Measurements from ENCODE around the gene XKR3. TPM values are rescaled to one million over a fixed set of nuclear protein-coding genes. Genes with fewer than 3 reads are reported as not detected.
"Not testable (repeated sequence)": the region's sequence is repeated elsewhere in the genome, so short reads cannot be mapped to it uniquely, and the experiment has no call there.

The XKR3 gene
- total RNA-seq = not detected

GRCh38 chr22:16824716-16825687 is at the start of gene XKR3:
TSS of gene XKR3 (minus strand) at chr22:16825411. CDS start at chr22:16808073, 17,338 bp downstream.
- no peak for DNase-seq
- Histone ChIP-seq H3K4me1 (no peaks in the 10 kb centered on the region), H3K9me3 (no peaks in the 10 kb centered on the region), H3K27me3 (no peaks in the 10 kb centered on the region), H3K4me3 (peak within 1 kb of the TSS in 1 of 4 donors; percentile 31), H3K36me3 (no peaks in the 10 kb centered on the region), H3K27ac (no peak within 1 kb of the TSS)
- TF ChIP-seq POLR2A (IDR thresholded peaks at IDR 0.05) = no peak
- TF ChIP-seq, protein P1, sequence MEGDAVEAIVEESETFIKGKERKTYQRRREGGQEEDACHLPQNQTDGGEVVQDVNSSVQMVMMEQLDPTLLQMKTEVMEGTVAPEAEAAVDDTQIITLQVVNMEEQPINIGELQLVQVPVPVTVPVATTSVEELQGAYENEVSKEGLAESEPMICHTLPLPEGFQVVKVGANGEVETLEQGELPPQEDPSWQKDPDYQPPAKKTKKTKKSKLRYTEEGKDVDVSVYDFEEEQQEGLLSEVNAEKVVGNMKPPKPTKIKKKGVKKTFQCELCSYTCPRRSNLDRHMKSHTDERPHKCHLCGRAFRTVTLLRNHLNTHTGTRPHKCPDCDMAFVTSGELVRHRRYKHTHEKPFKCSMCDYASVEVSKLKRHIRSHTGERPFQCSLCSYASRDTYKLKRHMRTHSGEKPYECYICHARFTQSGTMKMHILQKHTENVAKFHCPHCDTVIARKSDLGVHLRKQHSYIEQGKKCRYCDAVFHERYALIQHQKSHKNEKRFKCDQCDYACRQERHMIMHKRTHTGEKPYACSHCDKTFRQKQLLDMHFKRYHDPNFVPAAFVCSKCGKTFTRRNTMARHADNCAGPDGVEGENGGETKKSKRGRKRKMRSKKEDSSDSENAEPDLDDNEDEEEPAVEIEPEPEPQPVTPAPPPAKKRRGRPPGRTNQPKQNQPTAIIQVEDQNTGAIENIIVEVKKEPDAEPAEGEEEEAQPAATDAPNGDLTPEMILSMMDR (IDR thresholded peaks at IDR 0.05) = no peak
- intact Hi-C loops (cut with DNase I) = no loop called here
- 33 to 34% methylated on average over 9 of the region's 9 CpGs for WGBS, 2 donors

DNA sequence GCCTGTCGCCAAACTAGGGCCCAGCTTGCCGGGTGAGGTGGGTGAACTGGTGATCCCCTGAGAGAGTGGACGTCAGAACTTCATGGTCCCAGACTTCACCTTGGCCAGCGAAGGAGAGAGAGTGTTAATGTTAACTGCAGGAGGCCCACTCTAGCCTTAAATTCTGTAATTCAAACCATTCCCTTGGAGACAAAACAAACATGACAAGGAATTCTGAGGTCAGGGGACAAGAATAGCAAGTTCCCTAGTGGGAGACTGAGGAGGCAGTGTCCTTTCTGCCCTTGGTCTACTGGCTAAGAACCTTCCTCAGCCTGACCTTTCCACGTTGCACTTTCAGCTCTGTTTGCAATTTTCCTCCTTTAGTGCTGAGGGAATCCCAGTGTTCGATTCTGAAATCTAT is 44.4 kb upstream of the XKR3 start:
- H3K27me3 ChIP-seq; H3K4me3 ChIP-seq; H3K4me1 ChIP-seq; intact Hi-C loops (cut with DNase I); H3K36me3 ChIP-seq; DNase-seq; H3K9me3 ChIP-seq: not testable (repeated sequence)
- 38 to 66% methylated on average over 2 to 6 of the region's 6 CpGs for WGBS, 2 donors
- peak overlapping the region in 1 of 4 donors; percentile 21 for H3K27ac ChIP-seq

- H3K27ac ChIP-seq = no peak overlapping the region
- no peaks in the 10 kb centered on the region for H3K27me3 ChIP-seq
- 68 to 86% methylated on average over 2 to 3 of the region's 3 CpGs for WGBS, 2 donors
- DNase-seq = no peak
- intact Hi-C loops (cut with DNase I) = no loop called here
- no peaks in the 10 kb centered on the region for H3K36me3 ChIP-seq
- no peak overlapping the region for H3K4me3 ChIP-seq
- H3K4me1 ChIP-seq = no peaks in the 10 kb centered on the region
- H3K9me3 ChIP-seq = no peaks in the 10 kb centered on the region
- TF ChIP-seq, protein P1 (IDR thresholded peaks at IDR 0.05) = no peak
- no peak for TF ChIP-seq POLR2A (IDR thresholded peaks at IDR 0.05)
Observed at GRCh38 chr22:16866167-16866566, 41.0 kb upstream of the XKR3 start.

DNA sequence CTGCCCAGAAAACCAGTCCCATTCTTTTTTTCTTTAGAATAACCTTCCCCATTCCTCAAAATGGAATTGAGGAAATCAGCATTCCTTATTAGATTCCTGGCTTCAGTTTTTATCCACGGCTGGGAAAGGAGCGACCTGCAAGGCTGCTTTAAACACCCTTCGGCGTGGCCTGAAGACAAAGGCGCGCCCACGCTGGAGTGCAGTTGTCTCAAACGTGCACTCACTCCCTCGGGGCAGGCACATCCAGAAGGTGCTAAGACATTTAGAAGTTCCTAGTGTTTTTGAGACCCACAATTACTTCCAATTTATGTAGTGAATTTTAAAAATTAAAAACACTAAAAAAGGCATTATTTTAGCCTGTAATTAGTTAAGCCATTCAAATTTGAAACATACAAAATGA is 31.6 kb upstream of the XKR3 start:
- H3K4me1 ChIP-seq; H3K9me3 ChIP-seq; H3K27ac ChIP-seq; DNase-seq; H3K36me3 ChIP-seq; H3K4me3 ChIP-seq; intact Hi-C loops (cut with DNase I); H3K27me3 ChIP-seq: not testable (repeated sequence)
- 71 to 81% methylated on average over 8 to 9 of the region's 9 CpGs for WGBS, 2 donors

- no peaks in the 10 kb centered on the region for H3K4me1 ChIP-seq
- H3K27ac ChIP-seq = no peak overlapping the region
- no peak overlapping the region for H3K4me3 ChIP-seq
- no peaks in the 10 kb centered on the region for H3K27me3 ChIP-seq
- TF ChIP-seq, protein P1 (IDR thresholded peaks at IDR 0.05) = no peak
- TF ChIP-seq POLR2A (IDR thresholded peaks at IDR 0.05) = no peak
- DNase-seq = no peak
- intact Hi-C loops (cut with DNase I) = no loop called here
- H3K9me3 ChIP-seq = no peaks in the 10 kb centered on the region
- H3K36me3 ChIP-seq = no peaks in the 10 kb centered on the region
Observed at GRCh38 chr22:16854631-16855030, 29.4 kb upstream of the XKR3 start.

DNA sequence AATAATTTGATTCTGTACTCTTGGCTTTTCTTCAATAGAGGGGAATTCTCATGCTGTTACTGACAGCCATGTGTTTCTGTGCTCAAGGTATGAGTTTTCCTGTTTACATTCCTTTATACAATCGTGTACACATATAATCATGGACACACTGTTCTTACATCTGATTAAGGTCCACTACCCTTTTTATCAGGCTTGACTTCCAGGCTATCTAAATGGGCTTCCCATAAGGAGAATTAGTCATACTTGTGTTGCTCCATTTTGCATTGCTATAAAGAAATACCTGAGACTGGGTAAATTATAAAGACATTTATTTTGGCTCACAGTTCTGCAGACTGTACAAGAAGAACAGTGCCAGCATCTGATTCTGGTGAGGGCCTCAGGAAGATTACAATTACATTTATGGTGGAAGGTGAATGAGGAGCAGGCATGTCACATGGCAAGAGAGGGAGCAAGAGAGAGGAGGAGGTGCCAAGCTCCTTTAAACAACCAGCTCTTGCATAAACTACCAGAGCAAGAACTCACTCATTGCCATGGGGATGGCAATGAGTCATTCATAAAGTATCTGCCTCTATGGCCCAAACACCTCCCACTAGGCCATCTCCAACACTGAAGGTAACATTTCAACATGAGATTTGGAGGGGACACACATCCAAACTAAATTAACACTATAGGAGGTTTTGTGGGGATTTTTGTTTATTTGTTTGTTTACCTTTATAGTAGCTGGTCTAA is 26.2 kb upstream of the XKR3 start:
- intact Hi-C loops (cut with DNase I); H3K27me3 ChIP-seq; H3K4me1 ChIP-seq; H3K9me3 ChIP-seq; H3K4me3 ChIP-seq; H3K27ac ChIP-seq; H3K36me3 ChIP-seq; DNase-seq: not testable (repeated sequence)
- WGBS, 2 donors = 36 to 38% methylated on average over 1 of the region's 1 CpG

Measured in esophagus squamous epithelium (tissue), 5 donors.